ENCODE data around the gene RPS5.

RPS5 gene

GRCh38 chr19:58385891-58386575 lies 1.0 kb upstream of the RPS5 start:
- ChIA-PET POLR2A (interaction anchor here (0.7 to 3.5 kb wide), 3 partner anchors 12 to 169 kb away, joined by 3 to 21 read pairs (median 6); partner anchors contain the start of genes CHMP2A and ZNF497), CTCF (no interaction called here)
- TF ChIP-seq SUZ12 (IDR thresholded peaks at IDR 0.05) (no peak), ARNT (IDR thresholded peaks at IDR 0.05) (no peak), BHLHE40 (IDR thresholded peaks at IDR 0.05; ENCODE audit: borderline replicate concordance) (no peak)
- DNase-seq (ENCODE audit: extremely low spot score), result no peak

DNA sequence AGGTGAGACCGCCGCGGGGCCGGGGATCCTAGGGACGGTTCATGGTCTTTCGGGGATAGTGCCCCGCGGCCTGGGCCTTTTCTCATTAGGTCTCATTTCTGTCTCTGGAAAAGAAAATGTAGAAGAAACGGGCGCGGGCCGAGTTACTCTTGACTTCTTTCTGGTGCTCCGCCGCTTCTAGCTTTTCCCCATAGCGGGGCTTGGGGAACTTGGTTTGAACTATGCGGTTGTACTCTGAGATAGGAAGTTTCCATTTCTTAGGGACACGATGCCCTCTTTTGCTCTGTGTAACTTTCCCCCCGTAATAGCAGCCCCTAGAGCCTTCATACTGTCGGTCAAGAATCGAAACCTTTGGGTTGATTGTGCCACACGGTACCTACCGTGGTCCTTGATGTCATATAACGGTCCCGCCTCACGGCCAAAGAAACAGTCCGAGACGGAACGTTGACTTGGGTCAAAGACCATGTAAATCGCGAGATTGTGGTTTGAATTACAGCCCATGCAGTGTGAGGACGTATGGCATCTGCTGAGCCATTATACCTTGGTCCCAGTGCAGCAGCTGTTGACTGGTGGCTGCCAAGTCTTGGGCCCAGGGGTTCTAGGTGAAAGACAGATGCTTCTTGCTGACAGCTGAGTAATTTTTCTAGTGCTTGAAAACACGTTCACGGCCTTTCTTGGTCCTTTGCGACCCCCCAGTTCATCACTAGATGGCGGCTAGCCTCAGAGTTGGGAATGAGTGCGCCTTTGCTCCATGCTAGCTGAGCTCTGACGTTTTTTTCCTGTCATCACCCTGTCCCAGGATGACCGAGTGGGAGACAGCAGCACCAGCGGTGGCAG lies 487 bp downstream of the RPS5 start:
- no peak for DNase-seq (ENCODE audit: extremely low spot score)
- no peak for TF ChIP-seq ARNT (IDR thresholded peaks at IDR 0.05)
- POLR2A ChIA-PET, result interaction anchor here (0.6 to 3.5 kb wide), 5 partner anchors 16 to 194 kb away, joined by 3 to 21 read pairs (median 4); partner anchors contain the start of genes ZNF497 and ZNF584
- CTCF ChIA-PET, result interaction anchor here (0.6 kb wide), 1 partner anchor 141 kb away, joined by 3 read pairs; no protein-coding TSS in a partner anchor

DNA sequence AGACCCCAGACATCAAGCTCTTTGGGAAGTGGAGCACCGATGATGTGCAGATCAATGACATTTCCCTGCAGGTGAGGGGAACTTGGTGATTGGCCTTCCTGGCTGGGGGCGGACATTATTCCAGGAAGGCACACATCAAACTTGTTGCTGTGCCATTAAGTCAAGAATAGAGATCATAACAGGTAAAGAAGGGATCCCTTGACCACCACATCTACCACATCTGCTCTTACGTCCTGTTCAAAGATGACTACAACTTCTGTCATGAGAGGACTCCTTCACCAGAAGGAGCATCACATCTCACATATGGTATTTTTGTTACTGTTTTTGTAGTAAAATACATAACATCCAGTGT lies 1.1 kb downstream of the RPS5 start:
- POLR2A ChIA-PET, result interaction anchor here (0.9 to 3.5 kb wide), 3 partner anchors 25 to 194 kb away, joined by 3 to 21 read pairs (median 4); partner anchors contain the start of gene ZNF497
- no peak for TF ChIP-seq ELF4 (IDR thresholded peaks at IDR 0.05)
- TF ChIP-seq FOXA1 (IDR thresholded peaks at IDR 0.05), result no peak
- no peak for TF ChIP-seq L3MBTL2 (conservative IDR thresholded peaks at IDR 0.05)
- no peak for TF ChIP-seq ARNT (IDR thresholded peaks at IDR 0.05)
- no peak for TF ChIP-seq FOXK2 (IDR thresholded peaks at IDR 0.05)
- no peak for TF ChIP-seq TARDBP (IDR thresholded peaks at IDR 0.05)
- TF ChIP-seq SUZ12 (IDR thresholded peaks at IDR 0.05), result no peak
- no peak for TF ChIP-seq FOXM1 (IDR thresholded peaks at IDR 0.05; ENCODE audit: borderline replicate concordance)
- no peak for TF ChIP-seq SP1 (IDR thresholded peaks at IDR 0.05)
- DNase-seq (ENCODE audit: extremely low spot score), result no peak
- CTCF ChIA-PET, result no interaction called here

DNA sequence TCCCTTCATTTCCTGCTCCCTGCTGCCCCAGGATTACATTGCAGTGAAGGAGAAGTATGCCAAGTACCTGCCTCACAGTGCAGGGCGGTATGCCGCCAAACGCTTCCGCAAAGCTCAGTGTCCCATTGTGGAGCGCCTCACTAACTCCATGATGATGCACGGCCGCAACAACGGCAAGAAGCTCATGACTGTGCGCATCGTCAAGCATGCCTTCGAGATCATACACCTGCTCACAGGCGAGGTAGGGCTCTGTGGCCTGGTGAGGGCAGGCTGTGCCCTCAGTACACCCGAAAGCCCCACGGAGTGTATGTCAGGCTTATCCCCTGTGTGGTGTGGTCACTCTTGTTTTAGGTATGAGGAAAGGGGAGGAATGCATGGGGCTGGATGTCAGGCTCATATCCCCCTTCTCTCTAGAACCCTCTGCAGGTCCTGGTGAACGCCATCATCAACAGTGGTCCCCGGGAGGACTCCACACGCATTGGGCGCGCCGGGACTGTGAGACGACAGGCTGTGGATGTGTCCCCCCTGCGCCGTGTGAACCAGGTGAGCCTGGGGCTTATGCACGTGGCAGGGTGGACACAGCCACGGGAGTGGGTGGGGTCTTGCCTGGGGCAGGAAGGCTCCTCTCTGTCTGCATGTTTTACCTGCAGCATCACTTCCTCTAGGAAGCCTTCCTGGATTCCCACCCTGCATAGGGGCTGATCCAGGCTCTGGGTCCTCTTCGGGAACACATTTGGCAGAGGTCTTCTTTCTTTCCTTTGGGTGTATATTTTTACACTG lies 6.1 kb downstream of the RPS5 start:
- TF ChIP-seq FOXA1 (IDR thresholded peaks at IDR 0.05), result no peak
- no peak for TF ChIP-seq ELF4 (IDR thresholded peaks at IDR 0.05)
- no peak for TF ChIP-seq BHLHE40 (IDR thresholded peaks at IDR 0.05; ENCODE audit: borderline replicate concordance)
- no peak for TF ChIP-seq SUZ12 (IDR thresholded peaks at IDR 0.05)
- no peak for TF ChIP-seq L3MBTL2 (conservative IDR thresholded peaks at IDR 0.05)
- CTCF ChIA-PET, result no interaction called here
- no peak for DNase-seq (ENCODE audit: extremely low spot score)
- POLR2A ChIA-PET, result no interaction called here

DNA sequence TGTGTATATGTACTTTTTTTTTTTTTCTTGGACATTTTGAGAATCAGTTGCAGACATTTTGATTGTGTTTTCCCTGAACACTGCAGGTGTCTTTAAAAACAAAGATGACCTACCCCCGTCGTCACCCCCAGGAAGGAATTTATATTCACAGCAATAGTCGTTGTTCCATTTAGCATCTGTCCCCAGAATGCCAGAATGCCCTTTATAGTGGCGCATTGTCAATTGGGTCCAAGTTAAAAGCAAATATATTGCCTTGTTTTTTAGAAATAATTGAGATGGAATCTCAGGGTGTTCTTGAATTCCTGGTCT lies 6.6 kb downstream of the RPS5 start:
- POLR2A ChIA-PET, result no interaction called here
- CTCF ChIA-PET, result no interaction called here
- DNase-seq (ENCODE audit: extremely low spot score), result no peak
- no peak for TF ChIP-seq ELF4 (IDR thresholded peaks at IDR 0.05)
- TF ChIP-seq PKNOX1 (IDR thresholded peaks at IDR 0.05), result no peak

- CTCF ChIA-PET, result no interaction called here
- DNase-seq (ENCODE audit: extremely low spot score), result no peak
- POLR2A ChIA-PET, result interaction anchor here (1.0 to 1.8 kb wide), 3 partner anchors 12 to 149 kb away, joined by 3 to 5 read pairs (median 5); partner anchors contain the start of genes TRIM28 and ZNF584
- TF ChIP-seq ELF4 (IDR thresholded peaks at IDR 0.05) (no peak), NFRKB (IDR thresholded peaks at IDR 0.05) (no peak), BHLHE40 (IDR thresholded peaks at IDR 0.05; ENCODE audit: borderline replicate concordance) (no peak), TARDBP (IDR thresholded peaks at IDR 0.05) (no peak), FOXM1 (IDR thresholded peaks at IDR 0.05; ENCODE audit: borderline replicate concordance) (no peak), ZNF384 (IDR thresholded peaks at IDR 0.05) (no peak), FOXA1 (IDR thresholded peaks at IDR 0.05) (no peak), CTBP1 (IDR thresholded peaks at IDR 0.05; ENCODE audit: borderline replicate concordance) (no peak), L3MBTL2 (conservative IDR thresholded peaks at IDR 0.05) (no peak), FOXK2 (IDR thresholded peaks at IDR 0.05) (no peak), SUZ12 (IDR thresholded peaks at IDR 0.05) (no peak), SP1 (IDR thresholded peaks at IDR 0.05) (no peak), ARNT (IDR thresholded peaks at IDR 0.05) (no peak), LEF1 (IDR thresholded peaks at IDR 0.05; ENCODE audit: borderline replicate concordance) (no peak), PKNOX1 (IDR thresholded peaks at IDR 0.05) (no peak), HDGF (IDR thresholded peaks at IDR 0.05; ENCODE audit: borderline replicate concordance) (no peak)
Observed at GRCh38 chr19:58394821-58395219, 7.8 kb downstream of the RPS5 start.

Measured in HEK293T (cell line).